Hepatocyte (in vitro differentiated cells): ENCODE results near the gene SCPEP1. TPM values are rescaled to one million over a fixed set of nuclear protein-coding genes. Genes with fewer than 3 reads are reported as not detected.

Experiments
- DNase-seq: peaks from one replicate; pipeline ENCODE4 v3.0.0-alpha.2; 2016; ENCODE audit warnings: low spot score
- H2AFZ ChIP-seq: fragments of 200-600 bp; sonication (generic); 2 replicates; pipeline ENCODE4 v1.6.0; 2016; ENCODE audit warnings: antibody characterized with exemption, mild to moderate bottlenecking
- H3K27ac ChIP-seq: fragments of 200-600 bp; sonication (generic); 2 replicates; pipeline ENCODE4 v1.5.1; 2016; ENCODE audit warnings: mild to moderate bottlenecking
- H3K27me3 ChIP-seq: fragments of 200-600 bp; sonication (generic); 2 replicates; pipeline ENCODE4 v1.6.1; 2016
- H3K36me3 ChIP-seq: fragments of 200-600 bp; sonication (generic); replicated peaks from 2 replicates; pipeline ENCODE4 v1.5.1; 2016; ENCODE audit warnings: low read depth; ENCODE audit not compliant: insufficient read depth
- H3K4me1 ChIP-seq: fragments of 200-600 bp; sonication (generic); 2 replicates; pipeline ENCODE4 v1.5.1; 2016; ENCODE audit warnings: mild to moderate bottlenecking, moderate library complexity; ENCODE audit not compliant: insufficient read depth
- H3K4me2 ChIP-seq: fragments of 200-600 bp; sonication (generic); 2 replicates; pipeline ENCODE4 v1.6.0; 2016
- H3K4me3 ChIP-seq: fragments of 200-600 bp; sonication (generic); 2 replicates; pipeline ENCODE4 v1.5.1; 2016; ENCODE audit warnings: mild to moderate bottlenecking
- H3K79me2 ChIP-seq: fragments of 200-600 bp; sonication (generic); 2 replicates; pipeline ENCODE4 v1.6.0; 2017; ENCODE audit warnings: mild to moderate bottlenecking
- H3K9me2 ChIP-seq: fragments of 200-600 bp; sonication (generic); replicated peaks from 2 replicates; pipeline ENCODE4 v1.6.0; 2017; ENCODE audit warnings: mild to moderate bottlenecking; ENCODE audit not compliant: insufficient read depth
- H3K9me3 ChIP-seq: fragments of 200-600 bp; sonication (generic); 2 replicates; pipeline ENCODE4 v1.5.1; 2016; ENCODE audit warnings: low read depth, mild to moderate bottlenecking
- H4K20me1 ChIP-seq: fragments of 200-600 bp; sonication (generic); 2 replicates; pipeline ENCODE4 v1.6.0; 2016; ENCODE audit warnings: mild to moderate bottlenecking; ENCODE audit not compliant: insufficient read depth, poor library complexity, severe bottlenecking
- EZH2 ChIP-seq: fragments of 200-600 bp; sonication (generic); IDR thresholded peaks from 2 replicates; pipeline ENCODE4 v1.6.1; 2016; ENCODE audit warnings: antibody characterized with exemption, mild to moderate bottlenecking, borderline replicate concordance
- EZH2phosphoT487 ChIP-seq: fragments of 200-600 bp; sonication (generic); IDR thresholded peaks from one replicate; pipeline ENCODE4 v1.6.1; 2018; ENCODE audit warnings: antibody characterized with exemption, mild to moderate bottlenecking, low read depth, moderate library complexity; ENCODE audit not compliant: unreplicated experiment, severe bottlenecking
- WGBS: methylation state at CpG from one replicate; pipeline ENCODE4 v1.1.6; 2016; ENCODE audit warnings: low lambda C conversion rate; ENCODE audit errors: missing lambda C conversion rate; 5-methylcytosine and 5-hydroxymethylcytosine counted together
- polyA plus RNA-seq: library from polyadenylated mRNA; unstranded; fragments of >200 nt; fragmentation: Nextera tagmentation; extraction: Ambion mirVana; gene quantifications from 2 replicates; pipeline ENCODE4 v1.2.1, GENCODE V29; 2016
- total RNA-seq: library from RNA; depleted of rRNA; stranded (reverse); fragments of >200 nt; gene quantifications from 2 replicates; pipeline ENCODE4 v1.2.3, GENCODE V29; 2014
- TF ChIP-seq, protein P1 (sequence below): fragments of 200-600 bp; sonication (generic); IDR thresholded peaks from 2 replicates; pipeline ENCODE4 v1.5.1; 2016; ENCODE audit warnings: antibody characterized with exemption, mild to moderate bottlenecking; ENCODE audit not compliant: poor library complexity

Gene SCPEP1
- total and polyA plus RNA-seq, 2 experiments from 2014 or later, result 81.2 to 90.5 TPM

DNA sequence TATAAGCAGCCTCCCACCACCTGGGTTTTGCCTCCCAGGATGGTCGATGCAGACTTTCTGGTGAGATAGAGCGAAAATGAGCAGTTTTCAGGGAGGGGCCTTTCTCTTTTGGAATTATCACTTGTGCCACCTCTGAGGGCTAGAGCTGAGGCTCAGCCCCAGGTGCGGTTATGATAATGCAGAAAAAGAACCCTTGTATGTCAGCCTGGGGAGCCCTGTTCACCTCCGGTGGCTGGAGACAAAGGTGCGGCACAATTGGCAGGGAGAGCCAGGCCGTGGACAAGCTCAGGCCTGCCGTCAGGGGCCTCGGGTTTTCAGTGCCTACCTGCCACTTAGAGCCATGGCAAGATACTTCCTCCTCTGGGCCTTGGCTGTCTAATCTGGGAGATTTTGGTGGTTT is 4.4 kb downstream of the SCPEP1 start:
- Histone ChIP-seq H3K4me3 (no peak overlapping the region), H3K4me1 (peaks cover 14% of the 10 kb centered on the region), H3K9me2 (no peaks in the 10 kb centered on the region), H3K79me2 (peaks cover 8% of the 10 kb centered on the region), H3K9me3 (no peaks in the 10 kb centered on the region), H3K4me2 (no peak overlapping the region), H3K36me3 (no peaks in the 10 kb centered on the region), H3K27me3 (no peaks in the 10 kb centered on the region), H4K20me1 (no peaks in the 10 kb centered on the region), H3K27ac (no peak overlapping the region), H2AFZ (no peak overlapping the region)
- no peak for DNase-seq
- 94% methylated on average over 8 of the region's 8 CpGs for WGBS
- no peak for TF ChIP-seq EZH2phosphoT487
- TF ChIP-seq, protein P1, sequence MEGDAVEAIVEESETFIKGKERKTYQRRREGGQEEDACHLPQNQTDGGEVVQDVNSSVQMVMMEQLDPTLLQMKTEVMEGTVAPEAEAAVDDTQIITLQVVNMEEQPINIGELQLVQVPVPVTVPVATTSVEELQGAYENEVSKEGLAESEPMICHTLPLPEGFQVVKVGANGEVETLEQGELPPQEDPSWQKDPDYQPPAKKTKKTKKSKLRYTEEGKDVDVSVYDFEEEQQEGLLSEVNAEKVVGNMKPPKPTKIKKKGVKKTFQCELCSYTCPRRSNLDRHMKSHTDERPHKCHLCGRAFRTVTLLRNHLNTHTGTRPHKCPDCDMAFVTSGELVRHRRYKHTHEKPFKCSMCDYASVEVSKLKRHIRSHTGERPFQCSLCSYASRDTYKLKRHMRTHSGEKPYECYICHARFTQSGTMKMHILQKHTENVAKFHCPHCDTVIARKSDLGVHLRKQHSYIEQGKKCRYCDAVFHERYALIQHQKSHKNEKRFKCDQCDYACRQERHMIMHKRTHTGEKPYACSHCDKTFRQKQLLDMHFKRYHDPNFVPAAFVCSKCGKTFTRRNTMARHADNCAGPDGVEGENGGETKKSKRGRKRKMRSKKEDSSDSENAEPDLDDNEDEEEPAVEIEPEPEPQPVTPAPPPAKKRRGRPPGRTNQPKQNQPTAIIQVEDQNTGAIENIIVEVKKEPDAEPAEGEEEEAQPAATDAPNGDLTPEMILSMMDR, result no peak
- TF ChIP-seq EZH2, result no peak

DNA sequence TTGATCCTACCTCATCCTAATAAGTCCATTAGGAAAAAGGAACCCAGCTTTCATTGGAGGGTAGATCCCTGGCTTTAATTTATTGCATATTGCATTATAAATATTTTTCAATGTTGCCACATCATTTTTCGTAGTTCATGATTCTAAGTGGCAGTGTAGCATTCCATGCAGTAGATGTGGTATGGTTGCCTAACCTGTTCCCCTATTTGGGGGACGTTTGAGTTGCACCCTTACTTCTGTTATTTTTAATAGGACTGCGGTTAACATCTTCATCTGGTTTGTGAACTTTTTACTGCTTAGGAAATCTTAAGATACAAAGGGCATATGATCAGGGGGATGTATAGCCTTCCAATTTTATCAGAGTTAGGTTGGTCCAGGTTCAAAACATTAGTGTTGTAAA is 5.4 kb downstream of the SCPEP1 start:
- 88% methylated on average over 3 of the region's 3 CpGs for WGBS
- no peak overlapping the region for H3K27ac ChIP-seq
- DNase-seq, result no peak
- H2AFZ ChIP-seq, result no peak overlapping the region
- no peaks in the 10 kb centered on the region for H3K36me3 ChIP-seq
- TF ChIP-seq, protein P1, result no peak
- TF ChIP-seq EZH2phosphoT487 (no peak), EZH2 (no peak)
- no peak overlapping the region for H3K4me2 ChIP-seq
- peaks cover 11% of the 10 kb centered on the region for H3K4me1 ChIP-seq
- H4K20me1 ChIP-seq, result no peaks in the 10 kb centered on the region
- no peaks in the 10 kb centered on the region for H3K9me2 ChIP-seq
- H3K9me3 ChIP-seq, result no peaks in the 10 kb centered on the region
- no peaks in the 10 kb centered on the region for H3K27me3 ChIP-seq
- H3K79me2 ChIP-seq, result peaks cover 8% of the 10 kb centered on the region
- H3K4me3 ChIP-seq, result no peak overlapping the region

DNA sequence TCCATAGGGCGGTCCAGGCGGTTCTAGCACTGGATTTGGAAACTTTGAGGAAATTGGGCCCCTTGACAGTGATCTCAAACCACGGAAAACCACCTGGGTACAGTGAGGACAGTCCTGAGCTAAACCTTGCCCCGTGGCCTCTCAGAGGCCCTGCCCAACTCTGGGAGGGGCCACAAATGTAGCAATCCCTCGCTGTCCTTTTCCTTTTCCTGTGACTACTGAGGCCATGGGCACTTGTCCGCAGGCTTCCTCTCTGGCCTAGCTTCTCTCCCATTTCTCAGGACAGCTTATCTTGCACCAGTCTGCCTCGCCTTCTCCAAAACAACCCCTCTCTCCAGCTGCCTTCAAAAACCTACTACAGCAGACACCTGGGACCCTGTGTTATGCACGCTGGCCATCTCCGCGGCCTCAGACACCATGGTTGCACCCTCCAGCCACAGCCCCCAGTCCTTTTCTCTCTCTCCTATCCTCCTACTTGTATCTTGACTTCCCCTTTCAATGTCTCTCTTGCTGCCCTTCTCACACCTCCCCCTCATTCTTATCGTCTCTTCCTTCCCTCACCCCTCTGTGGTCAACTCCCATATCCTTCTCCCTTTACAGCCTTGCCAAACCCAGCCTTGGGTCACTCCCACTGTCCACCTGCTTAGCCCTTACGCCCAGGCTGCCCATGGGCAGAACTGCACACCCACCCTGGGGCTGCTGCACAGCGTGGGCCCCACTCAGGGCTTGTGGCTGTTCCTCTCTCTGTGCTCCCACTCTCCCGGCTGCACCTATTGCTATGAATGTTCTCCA is 7.6 kb downstream of the SCPEP1 start:
- no peaks in the 10 kb centered on the region for H3K36me3 ChIP-seq
- H3K27me3 ChIP-seq, result no peaks in the 10 kb centered on the region
- H4K20me1 ChIP-seq, result no peaks in the 10 kb centered on the region
- no peaks in the 10 kb centered on the region for H3K9me2 ChIP-seq
- TF ChIP-seq EZH2phosphoT487 (no peak), EZH2 (no peak)
- TF ChIP-seq, protein P1, result no peak
- H3K4me2 ChIP-seq, result no peak overlapping the region
- H3K79me2 ChIP-seq, result no peaks in the 10 kb centered on the region
- H3K4me1 ChIP-seq, result peaks cover 2% of the 10 kb centered on the region
- H3K4me3 ChIP-seq, result no peak overlapping the region
- 95% methylated on average over 14 of the region's 14 CpGs for WGBS
- H3K9me3 ChIP-seq, result no peaks in the 10 kb centered on the region
- DNase-seq, result no peak
- H3K27ac ChIP-seq, result no peak overlapping the region
- H2AFZ ChIP-seq, result no peak overlapping the region
